CD4-positive, alpha-beta T cell treated with Interleukin-15 for 4 hours (primary cell): ENCODE measurements around the gene KLF11.
"Not testable (repeated sequence)": the region's sequence is repeated elsewhere in the genome, so short reads cannot be mapped to it uniquely, and the experiment has no call there.

Experiments
- DNase-seq: peaks from one replicate; pipeline ENCODE4 v3.0.0-alpha.2; 2020; ENCODE audit warnings: low spot score

The KLF11 gene

DNA sequence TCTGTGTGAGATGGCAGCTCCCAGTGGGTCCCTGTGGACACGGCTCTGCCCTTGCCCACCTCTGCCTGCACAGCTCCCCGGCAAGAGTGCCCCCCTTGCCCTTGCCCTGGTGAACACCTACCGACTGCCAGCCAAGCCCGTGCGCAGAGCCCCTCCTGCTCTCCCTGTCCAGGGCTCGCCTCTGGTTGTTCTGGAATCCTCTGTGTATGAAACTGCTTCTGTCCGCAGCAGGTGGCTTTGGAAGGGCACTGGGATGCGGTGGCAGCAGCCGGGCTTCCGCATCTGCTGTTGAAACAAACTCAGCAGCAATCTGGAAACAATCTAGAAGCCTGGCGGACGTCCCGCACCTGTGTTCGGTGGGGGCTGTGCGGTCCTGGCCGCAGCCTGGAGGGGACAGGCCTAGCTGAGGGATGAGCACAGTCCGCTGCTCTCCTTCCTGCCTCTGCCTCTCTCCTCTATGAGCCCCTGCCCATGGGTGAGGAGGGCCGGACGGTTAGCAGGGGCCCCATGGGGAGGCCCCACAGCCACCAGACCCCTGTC is 34.0 kb upstream of the KLF11 start:
- DNase-seq: no peak

DNA sequence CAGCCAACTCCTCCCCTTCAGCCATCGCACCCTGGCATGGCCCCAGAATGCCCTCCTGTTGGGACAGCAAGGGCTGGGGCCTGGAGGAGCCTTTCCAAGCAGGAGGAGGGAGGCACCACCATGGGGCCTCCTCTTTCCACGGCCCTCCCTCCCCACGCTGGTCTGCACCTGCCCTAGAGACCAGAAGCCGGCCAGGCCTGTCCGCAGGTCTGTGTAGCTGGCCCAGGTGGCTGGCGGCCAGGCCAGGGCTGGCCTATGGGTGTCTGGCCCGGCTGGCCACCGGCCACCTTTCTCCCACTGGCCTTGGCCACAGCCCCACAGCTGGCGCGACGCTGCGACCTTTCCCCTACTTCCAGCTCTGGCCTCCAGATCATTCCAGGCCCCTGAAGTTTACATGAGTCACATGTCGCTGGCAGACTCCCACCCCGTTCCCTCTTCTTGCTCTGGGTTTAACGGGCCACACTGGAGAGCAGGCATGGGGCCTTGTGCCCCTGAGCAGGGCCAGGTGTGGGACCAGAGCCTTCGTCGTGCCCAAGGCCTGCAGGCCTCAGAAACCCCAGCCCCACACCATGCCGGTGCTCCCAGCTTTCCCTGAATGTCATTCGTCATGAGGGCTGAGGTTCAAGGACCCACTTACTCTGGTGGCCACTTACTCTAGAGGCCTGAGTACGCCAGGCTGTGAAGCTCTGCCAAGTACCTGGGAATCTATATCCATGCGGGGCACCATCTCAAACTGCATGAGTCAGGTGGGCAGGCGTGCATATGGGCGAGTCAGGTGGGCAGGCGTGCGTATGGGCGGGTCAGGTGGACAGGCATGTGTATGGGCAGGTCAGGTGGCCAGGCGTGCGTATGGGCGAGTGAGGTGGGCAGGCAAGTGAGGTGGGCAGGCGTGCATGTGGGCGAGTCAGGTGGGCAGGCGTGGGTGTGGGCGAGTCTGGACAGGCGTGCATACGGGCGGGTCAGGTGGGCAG is 33.3 kb upstream of the KLF11 start:
- no peak for DNase-seq

DNA sequence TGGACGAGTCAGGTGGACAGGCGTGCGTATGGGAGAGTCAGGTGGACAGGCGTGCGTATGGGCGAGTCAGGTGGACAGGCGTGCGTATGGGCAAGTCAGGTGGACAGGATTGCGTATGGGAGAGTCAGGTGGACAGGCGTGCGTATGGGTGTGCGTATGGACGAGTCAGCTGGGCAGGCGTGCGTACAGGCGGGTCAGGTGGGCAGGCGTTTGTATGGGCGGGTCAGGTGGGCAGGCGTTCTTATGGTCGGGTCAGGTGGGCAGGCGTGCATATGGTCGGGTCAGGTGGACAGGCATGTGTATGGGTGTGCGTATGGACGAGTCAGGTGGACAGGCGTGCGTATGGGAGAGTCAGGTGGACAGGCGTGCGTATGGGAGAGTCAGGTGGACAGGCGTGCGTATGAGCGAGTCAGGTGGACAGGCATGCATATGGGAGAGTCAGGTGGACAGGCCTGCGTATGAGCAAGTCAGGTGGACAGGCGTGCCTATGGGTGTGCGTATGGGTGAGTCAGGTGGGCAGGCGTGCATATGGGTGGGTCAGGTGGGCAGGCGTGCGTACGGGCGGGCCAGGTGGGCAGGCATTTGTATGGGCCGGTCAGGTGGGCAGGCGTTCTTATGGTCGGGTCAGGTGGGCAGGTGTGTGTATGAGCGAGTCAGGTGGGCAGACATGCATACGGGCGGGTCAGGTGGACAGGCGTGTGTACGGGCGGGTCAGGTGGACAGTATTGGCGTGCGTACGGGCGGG is 32.3 kb upstream of the KLF11 start:
- DNase-seq: not testable (repeated sequence)

DNA sequence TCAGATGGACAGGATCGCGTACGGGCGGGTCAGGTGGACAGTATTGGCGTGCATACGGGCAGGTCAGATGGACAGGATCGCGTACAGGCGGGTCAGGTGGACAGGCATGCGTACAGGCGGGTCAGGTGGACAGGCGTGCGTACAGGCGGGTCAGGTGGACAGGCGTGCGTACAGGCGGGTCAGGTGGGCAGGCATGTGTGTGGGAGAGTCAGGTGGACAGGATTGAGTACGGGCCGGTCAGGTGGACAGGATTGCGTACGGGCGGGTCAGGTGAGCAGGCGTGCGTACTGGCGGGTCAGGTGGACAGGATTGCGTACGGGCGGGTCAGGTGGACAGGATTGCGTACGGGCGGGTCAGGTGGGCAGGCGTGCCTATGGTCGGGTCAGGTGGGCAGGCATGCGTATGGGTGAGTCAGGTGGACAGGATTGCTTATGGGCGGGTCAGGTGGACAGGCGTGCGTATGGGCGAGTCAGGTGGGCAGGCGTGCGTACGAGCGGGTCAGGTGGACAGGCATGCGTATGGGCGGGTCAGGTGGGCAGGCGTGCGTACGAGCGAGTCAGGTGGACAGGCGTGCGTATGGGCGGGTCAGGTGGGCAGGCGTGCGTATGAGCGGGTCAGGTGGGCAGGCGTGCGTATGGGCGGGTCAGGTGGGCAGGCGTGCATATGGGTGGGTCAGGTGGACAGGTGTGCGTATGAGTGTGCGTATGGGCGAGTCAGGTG is 31.6 kb upstream of the KLF11 start:
- DNase-seq: not testable (repeated sequence)

DNA sequence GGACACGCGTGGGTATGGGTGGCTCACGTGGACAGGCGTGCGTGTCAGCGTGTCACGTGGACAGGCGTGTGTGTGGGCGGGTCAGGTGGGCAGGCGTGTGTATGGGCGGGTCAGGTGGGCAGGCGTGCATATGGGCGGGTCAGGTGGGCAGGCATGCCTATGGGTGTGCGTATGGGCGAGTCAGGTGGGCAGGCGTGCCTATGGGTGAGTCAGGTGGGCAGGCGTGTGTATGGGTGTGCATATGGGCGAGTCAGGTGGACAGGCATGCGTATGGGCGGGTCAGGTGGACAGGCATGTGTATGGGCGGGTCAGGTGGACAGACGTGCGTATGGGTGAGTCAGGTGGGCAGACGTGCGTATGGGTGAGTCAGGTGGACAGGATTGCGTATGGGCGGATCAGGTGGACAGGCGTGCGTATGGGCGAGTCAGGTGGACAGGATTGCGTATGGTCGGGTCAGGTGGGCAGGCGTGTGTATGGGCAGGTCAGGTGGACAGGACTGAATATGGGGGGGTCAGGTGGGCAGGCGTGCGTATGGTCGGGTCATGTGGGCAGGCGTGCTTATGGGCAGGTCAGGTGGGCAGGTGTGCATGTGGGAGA is 30.9 kb upstream of the KLF11 start:
- DNase-seq: not testable (repeated sequence)

DNA sequence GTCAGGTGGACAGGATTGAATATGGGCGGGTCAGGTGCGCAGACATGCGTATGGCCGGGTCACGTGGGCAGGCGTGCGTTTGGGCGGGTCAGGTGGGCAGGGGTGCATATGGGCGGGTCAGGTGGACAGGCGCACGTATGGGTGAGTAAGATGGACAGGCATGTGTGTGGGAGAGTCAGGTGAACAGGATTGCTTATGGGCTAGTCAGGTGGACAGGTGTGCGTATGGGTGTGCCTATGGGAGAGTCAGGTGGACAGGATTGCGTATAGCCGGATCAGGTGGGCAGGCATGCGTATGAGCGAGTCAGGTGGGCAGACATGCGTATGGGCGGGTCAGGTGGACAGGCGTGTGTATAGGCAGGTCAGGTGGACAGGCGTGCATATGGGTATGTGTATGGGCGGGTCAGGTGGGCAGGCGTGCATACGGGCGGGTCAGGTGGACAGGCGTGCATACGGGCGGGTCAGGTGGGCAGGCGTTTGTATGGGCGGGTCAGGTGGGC is 30.3 kb upstream of the KLF11 start:
- DNase-seq: no peak

DNA sequence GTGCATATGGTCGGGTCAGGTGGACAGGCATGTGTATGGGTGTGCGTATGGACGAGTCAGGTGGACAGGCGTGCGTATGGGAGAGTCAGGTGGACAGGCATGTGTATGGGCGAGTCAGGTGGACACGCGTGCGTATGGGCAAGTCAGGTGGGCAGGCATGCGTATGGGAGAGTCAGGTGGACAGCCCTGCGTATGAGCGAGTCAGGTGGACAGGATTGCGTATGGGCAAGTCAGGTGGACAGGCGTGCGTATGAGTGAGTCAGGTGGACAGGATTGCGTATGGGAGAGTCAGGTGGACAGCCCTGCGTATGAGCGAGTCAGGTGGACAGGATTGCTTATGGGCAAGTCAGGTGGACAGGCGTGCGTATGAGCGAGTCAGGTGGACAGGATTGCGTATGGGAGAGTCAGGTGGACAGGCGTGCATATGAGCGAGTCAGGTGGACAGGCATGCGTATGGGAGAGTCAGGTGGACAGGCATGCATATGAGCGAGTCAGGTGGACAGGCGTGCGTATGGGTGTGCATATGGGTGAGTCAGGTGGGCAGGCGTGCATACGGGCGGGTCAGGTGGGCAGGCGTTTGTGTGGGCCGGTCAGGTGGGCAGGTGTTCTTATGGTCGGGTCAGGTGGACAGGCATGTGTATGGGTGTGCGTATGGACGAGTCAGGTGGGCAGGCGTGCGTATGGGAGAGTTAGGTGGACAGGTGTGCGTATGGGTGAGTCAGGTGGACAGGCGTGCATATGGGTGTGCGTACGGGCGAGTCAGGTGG is 29.5 kb upstream of the KLF11 start:
- not testable (repeated sequence) for DNase-seq

DNA sequence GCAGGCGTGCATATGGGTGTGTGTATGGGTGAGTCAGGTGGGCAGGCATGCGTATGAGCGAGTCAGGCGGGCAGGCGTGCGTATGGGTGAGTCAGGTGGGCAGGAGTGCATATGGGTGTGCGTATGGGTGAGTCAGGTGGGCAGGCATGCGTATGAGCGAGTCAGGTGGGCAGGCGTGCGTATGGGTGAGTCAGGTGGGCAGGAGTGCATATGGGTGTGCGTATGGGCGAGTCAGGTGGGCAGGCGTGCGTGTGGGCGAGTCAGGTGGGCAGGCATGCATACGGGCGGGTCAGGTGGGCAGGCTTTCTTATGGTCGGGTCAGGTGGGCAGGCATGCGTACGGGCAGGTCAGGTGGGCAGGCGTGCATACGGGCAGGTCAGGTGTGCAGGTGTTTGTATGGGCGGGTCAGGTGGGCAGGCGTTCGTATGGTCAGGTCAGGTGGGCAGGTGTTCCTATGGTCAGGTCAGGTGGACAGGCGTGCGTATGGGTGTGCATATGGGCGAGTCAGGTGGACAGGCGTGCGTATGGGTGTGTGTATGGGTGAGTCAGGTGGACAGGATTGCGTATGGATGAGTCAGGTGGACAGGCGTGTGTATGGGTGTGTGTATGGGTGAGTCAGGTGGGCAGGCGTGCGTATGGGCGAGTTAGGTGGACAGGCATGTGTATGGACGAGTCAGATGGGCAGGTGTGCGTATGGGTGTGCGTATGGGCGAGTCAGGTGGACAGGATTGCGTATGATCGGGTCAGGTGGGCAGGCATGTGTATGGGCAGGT is 28.7 kb upstream of the KLF11 start:
- no peak for DNase-seq

DNA sequence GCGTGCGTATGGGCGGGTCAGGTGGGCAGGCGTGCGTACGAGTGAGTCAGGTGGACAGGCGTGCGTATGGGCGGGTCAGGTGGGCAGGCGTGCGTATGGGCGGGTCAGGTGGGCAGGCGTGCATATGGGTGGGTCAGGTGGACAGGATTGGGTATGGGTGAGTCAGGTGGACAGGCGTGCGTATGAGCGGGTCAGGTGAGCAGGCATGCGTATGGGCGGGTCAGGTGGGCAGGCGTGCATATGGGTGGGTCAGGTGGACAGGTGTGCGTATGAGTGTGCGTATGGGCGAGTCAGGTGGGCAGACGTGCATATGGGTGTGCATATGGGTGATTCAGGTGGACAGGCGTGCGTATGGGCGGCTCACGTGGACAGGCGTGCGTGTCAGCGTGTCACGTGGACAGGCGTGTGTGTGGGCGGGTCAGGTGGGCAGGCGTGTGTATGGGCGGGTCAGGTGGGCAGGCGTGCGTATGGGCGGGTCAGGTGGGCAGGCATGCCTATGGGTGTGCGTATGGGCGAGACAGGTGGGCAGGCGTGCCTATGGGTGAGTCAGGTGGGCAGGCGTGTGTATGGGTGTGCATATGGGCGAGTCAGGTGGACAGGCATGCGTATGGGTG is 27.9 kb upstream of the KLF11 start:
- not testable (repeated sequence) for DNase-seq

DNA sequence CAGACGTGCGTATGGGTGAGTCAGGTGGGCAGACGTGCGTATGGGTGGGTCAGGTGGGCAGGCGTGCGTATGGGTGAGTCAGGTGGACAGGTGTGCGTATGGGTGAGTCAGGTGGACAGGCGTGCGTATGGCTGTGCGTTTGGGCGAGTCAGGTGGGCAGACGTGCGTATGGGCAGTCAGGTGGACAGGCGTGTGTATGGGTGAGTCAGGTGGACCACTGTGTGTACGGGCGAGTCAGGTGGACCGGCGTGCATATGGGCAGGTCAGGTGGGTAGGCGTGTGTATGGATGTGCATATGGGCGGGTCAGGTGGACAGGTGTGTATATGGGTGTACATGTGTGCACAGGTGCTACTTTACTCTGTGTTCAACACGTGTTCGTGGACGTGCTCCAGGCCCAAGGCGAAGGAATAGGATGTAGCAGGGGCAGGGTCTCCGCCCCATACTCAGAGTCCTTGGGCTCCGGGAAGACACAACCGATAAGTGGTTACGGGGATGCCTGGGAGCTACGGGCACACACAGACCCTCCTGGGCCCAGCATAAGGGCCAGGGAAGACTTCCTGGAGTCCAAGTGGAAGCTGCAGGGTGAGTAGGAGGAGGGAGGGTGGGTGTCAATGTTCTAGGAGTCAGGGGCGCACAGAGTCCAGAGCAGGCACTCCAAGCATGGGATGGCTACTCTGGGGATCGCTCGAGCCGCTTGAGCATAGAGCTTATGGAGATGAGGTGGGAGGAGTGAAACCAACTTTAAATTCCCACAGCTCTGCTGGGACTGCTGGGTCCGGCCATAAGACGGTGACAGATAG is 27.1 kb upstream of the KLF11 start:
- DNase-seq: no peak

DNA sequence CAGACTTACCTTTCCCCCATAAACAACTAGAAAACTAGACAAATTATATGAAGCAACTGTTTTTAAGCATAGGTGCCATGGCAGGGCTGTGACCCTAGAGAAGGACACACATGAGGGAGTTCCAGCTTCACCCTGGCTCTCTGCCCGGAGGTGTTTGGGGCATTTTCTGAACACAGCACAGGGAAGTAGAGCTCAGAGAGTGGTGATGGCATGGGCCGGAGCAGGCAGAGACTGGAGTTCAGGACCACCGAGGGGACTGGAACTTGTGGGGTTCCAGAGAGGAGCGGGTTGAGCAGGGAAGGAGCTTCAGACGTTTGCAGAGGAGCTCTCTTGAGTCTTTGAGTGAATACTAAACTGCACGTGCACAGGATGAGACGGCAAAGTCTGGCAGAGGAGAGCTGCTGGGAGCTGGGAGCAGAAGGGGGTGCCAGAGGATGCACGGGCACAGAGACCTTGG is 26.5 kb upstream of the KLF11 start:
- no peak for DNase-seq

DNA sequence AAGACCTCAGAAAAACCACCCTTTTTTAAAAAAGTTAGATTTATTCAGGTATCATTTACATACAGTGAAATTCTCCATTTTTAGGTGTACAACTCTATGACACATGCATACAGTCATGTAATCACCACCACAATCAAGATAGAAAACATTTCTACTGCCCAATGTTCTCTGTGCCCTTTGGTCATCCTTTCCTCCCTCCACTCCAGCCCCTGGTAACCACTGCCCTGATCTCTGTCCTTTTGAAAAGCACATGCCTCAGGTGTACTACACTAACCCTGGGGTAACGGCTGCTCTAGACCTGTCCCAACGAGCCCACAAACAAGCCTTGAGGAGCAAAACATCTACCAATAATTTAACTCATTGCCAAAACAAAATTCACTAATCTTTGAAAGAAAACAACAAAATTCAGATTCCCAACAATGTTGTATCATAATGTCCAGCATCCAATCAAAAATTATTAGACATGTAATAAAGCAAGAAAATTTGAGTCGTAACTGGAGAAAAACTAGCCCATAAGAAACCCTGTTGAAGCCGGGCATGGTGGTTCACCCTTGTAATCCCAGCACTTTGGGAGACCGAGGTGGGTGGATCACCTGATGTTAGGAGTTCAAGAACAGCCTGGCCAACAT is 25.9 kb upstream of the KLF11 start:
- no peak for DNase-seq

DNA sequence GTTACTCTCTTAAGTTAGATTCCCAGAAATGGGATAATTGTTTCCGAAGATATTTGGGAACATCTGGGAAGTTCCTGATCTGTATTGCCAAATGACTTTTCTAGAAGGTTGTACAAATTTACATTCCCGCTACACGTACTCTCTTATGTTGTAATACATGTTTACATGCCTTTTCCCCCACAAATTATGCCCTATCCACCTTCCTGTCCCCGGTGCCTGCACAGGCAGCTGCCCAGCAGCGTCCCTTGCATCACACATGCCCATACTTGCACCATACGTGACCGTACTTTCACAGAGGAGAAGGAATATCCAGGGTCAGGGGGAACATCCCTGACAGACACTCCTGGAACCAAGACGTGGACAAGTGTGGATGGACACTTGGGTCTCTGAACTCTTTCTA is 24.2 kb upstream of the KLF11 start:
- no peak for DNase-seq

DNA sequence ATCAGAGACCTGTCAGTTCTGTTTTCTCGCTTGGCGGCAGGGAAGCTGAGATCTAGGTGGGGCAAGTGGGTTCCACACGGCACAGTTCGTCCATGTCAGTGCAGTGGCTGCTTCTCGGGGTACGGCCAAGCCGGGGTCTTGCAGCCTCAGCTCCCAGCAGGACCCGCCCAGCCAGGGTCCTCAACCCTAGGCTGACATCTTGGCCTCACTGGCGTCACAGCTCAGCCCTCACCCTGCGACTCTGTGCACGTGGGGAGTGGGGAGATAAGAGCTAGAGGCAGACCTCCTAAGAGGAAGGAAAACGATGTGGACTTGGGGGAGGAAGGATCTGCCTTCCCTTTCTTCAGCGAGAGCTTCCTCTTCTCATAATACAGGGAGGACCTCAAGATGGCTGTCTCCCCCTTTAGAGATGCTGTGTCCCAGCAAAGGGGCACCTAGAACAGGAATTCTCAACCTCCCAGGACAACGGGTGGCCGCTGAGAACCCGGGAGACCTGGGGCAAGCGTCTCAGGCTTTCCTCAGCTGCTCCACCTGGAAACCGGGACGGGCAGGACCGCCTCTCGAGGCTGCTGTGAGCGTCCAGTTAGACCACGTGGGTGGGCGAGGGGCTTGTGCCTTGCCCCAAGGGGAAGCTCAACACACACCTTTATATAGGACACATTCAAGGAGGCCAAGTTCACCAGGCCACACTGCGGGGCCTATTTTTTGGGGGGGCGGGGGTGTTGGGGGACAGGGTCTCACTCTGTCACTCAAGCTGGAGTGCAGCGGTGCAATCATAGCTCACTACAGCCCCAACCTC is 23.5 kb upstream of the KLF11 start:
- DNase-seq: no peak

DNA sequence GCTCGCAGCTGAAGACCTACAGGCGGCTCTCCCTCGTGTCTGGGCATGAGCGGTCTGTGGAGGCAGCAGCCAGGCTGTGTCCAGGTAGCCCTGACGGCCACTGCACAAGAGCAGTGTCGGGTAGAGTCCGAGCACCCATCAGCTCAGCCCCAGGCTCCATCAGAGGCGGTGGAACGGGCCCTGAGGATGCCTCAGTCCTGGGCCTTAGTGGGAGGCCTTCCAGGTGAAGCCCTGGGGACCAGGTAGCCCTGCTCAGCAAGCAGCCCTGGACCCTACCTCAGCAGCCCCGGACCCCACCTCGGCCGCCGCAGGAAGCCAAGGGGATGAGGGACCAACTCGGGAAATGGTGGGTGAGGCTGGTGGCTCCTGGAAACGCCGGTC is 21.3 kb upstream of the KLF11 start:
- DNase-seq: no peak

DNA sequence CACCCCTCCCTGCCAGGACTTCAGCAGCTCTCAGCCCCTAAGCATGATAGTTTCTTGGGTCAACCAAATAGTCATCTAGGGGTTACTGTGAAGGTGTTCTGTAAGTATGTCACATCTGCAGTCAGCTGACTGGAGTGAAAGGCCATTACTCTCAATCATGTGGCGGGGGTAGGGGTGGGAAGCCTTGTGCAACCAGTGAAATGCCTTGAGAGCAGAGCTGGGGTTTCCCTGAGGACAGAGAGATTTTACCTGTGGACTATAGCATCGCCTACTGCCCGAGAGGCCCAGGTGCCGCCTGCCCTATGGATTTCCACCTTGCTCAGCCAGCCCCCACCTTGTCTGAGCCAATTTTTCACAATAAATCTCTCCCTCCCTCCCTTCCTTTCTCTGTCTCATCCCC is 20.9 kb upstream of the KLF11 start:
- no peak for DNase-seq

DNA sequence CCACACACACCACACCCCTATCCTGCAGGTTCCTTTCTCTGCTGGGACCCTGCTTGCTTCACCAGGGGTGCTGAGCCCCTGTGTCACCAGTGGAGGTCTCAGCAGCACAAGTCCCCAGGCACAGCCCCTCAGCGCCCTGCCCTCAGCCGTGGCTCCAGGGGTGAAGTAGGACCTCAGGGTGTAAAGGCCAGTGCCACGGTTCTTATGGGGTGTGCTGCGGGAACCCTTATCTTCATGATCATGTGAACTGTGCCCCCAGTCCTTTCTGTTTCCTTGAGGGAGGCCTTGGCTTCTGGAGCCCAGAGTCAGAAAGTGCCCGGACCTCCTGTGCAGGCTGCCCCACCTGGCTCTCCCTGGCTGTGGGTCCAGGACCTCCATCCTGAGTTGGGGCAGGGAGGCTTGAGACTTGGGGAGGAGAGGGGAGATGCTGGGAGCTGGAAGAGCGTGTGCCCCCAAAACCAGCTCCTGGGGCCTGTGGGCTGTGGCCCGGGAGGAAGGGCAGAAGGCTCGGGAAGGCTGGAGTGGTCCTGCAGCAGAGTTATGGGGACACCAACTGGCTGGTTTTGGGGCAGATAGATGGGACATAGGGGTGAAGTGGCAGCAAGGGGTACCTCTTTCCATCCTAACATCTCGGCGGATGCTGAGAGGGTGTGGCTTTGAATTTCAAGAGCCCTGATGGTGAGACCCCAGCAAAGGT is 20.2 kb upstream of the KLF11 start:
- no peak for DNase-seq
